Panc1 (cell line): ENCODE results near the gene PKN3.

Source experiments
- CTCF ChIP-seq: fragments of 450-650 bp; IDR thresholded peaks from 2 replicates; pipeline ENCODE4 v1.5.1; 2017; ENCODE audit warnings: mild to moderate bottlenecking
- POLR2AphosphoS5 ChIP-seq: IDR thresholded peaks from 2 replicates; pipeline ENCODE4 v1.6.1; 2012; ENCODE audit warnings: mild to moderate bottlenecking, low read depth, low read length, moderate library complexity
- REST ChIP-seq, 2 experiments: IDR thresholded peaks; 2 replicates each; pipeline ENCODE4 v1.6.1; 2011 to 2012; ENCODE audit warnings: low read depth in 2 of 2, control low read depth in 1 of 2, low read length in 1 of 2, mild to moderate bottlenecking in 1 of 2, moderate library complexity in 1 of 2; ENCODE audit not compliant: insufficient read depth in 1 of 2
- SIN3A ChIP-seq: IDR thresholded peaks from 2 replicates; pipeline ENCODE4 v1.6.1; 2012; ENCODE audit warnings: low read depth, mild to moderate bottlenecking, low read length, moderate library complexity, borderline replicate concordance; ENCODE audit not compliant: insufficient read depth

GRCh38 chr9:128687453-128687852, 14.8 kb upstream of the PKN3 start:
- TF ChIP-seq CTCF, result no peak
- TF ChIP-seq REST (IDR thresholded peaks at IDR 0.05; ENCODE audit: insufficient read depth in 1 of 2, low read depth in 2 of 2, low read length in 1 of 2), result no peak
- TF ChIP-seq POLR2AphosphoS5, result no peak
- TF ChIP-seq SIN3A, result no peak
